HG02759 (cell line): ENCODE results near the gene BEST2.

Source experiments
- ATAC-seq: cut with Tn5 transposase; IDR thresholded peaks from one replicate; pipeline ENCODE4 v1.9.1; 2021; ENCODE audit warnings: mild to moderate bottlenecking, moderate library complexity; ENCODE audit not compliant: unreplicated experiment

Gene BEST2

DNA sequence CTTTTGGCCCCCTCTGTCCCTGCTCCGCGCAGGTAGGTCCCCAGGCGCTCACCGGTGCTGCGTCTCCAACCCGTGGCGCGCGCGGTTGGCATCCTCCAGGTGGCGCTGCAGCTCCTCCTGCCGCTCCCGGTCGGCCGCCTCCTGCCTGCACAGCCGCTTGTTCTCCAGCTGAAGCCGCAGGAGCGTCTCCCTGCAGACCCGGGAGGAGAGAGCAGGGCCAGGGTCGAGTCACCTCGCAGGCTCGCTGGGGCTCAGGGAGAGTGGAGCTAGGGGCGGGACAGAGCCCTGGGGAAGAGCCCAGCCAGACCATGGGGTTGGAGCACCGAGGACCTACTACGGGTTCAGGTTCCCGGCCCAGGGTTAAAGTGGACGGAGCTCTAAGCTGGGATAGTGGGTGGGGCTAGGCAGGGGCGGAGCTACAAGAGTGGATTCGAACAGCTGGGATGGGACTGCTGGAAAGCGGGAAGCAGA is 14.5 kb downstream of the BEST2 start:
- no peak for ATAC-seq

GRCh38 chr19:12767150-12767549 is 15.6 kb downstream of the BEST2 start:
- no peak for ATAC-seq

- ATAC-seq = no peak
These were observed 16.1 kb downstream of the BEST2 start for GRCh38 chr19:12767666-12768065.

DNA sequence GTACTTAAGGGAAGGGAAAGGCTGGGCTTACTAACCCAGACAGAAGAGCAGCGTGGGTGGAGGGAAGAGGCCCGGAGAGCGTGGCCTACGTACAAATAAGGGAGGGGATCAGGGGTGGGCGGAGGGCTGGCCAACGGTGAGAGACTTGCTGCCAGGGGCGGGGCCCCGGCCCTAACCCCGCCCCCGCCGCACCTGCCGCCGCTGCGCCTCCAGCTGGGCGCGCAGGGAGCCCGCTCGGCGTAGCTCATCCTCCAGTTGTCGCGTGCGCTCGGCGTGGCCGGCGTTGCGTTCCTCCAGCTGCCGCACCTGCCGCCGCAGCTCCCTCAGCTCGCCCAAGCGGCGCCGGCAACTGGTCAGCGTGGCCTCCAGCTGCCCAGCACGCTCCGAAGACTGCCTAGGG is 18.1 kb downstream of the BEST2 start:
- no peak for ATAC-seq

DNA sequence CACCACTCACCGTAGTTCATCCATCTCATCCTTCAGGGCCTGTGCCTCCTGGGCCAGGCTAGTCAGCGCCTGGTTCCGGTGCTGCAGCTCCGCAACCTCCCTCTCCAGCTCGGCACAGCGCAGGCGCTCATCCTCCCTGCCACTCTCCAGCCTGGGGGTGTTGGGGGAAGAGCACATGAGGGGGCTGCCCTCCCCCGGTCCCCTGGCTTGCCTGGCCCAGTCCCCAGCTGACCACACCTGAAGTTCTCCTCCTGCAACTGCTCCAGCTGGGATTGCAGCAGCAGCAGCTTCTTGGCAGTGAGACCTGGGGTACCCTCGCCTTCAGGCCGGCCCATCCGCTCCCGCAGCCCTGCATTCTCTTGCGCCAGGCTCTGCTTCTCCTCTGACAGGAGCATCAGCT is 19.3 kb downstream of the BEST2 start:
- ATAC-seq = no peak

GRCh38 chr19:12772323-12772722 is 20.7 kb downstream of the BEST2 start:
- no peak for ATAC-seq

- no peak for ATAC-seq
These were observed 22.0 kb downstream of the BEST2 start for GRCh38 chr19:12773571-12773970.

DNA sequence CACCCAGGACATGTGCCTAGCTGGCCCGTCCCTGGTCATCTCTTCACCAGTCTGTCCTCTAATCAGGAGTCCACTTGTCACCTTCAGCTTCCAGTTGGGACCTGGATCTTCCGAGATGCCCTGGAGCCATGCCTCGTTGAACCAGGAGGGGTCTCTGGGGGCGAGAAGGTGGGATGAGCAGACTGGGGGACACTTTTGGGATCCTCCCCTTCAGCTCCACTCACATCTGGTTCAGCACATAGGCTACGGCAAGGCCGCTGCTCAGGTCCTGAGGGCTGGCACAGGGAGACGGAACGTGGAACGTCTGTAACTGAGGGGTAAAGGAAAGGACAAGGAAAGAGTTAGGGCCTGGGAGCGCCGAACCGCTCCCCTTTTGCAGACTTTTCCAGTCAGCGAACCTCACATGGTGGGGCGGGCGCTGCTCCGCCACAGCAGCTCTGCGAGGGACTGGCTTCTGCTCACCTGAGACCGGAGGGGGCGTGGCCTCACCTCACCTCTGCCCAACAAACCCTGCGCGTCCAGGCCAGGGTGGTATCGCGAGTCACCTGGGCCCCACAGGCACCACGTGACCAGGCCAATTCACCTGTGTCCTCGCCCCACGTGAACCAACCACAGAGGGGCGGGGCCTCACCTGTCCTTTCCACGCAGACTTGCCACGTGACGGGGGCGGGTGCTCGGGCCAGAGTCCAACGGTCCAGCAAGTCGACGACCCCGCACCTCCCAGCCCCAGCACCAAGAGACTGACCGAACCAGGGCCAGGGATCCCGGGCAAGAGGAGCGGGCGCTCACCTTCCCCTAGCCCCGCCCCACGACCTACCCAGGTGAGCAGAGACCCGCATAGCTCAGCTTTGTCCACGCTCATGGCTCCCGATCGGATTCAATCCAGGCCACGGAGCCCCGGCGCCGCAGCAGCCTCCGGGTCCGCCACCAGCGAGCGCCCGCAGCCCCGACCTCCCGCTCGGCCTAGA is 23.3 kb downstream of the BEST2 start, which contains the start of gene HOOK2:
TSS of gene HOOK2 (minus strand) at position 965 of the 968 bp plus-strand sequence. CDS start at position 862, 103 bp downstream.
- peak; percentile 7 for ATAC-seq

DNA sequence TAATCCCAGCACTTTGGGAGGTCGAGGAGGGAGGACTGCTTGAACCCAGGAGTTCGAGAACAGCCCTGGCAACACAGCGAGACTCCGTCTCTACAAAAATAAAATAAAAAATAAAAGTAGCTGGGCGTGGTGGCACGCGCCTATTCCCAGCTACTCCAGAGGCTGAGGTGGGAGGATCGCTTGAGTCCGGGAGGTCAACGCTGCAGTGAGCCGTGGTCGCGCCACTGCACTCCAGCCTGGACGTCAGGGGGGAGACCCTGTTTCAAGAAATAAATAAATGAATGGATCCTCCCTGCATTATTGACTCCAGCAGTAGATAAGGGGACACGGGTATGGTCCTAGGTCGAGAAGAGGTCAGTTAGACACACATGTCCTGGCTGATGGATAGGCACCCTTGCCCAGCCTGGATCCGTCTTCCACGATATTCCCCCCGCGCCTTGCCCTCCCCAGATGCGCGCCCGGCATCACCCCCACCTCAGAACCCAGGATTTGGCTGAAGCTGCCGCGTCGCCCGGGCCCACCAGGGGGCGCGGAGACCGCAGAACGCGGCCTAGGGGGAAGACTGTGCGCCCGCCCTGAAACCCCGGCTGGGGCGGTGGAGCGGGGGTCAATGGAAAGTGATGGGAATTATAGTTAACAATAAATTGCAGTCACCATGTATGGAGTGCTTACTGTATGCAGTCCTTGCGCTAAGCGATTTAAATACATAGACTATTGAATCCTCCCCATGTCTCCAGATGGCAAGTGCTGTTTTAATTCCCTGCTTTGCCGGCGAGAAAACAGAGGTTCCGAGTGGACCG is 25.8 kb downstream of the BEST2 start:
- ATAC-seq = no peak

DNA sequence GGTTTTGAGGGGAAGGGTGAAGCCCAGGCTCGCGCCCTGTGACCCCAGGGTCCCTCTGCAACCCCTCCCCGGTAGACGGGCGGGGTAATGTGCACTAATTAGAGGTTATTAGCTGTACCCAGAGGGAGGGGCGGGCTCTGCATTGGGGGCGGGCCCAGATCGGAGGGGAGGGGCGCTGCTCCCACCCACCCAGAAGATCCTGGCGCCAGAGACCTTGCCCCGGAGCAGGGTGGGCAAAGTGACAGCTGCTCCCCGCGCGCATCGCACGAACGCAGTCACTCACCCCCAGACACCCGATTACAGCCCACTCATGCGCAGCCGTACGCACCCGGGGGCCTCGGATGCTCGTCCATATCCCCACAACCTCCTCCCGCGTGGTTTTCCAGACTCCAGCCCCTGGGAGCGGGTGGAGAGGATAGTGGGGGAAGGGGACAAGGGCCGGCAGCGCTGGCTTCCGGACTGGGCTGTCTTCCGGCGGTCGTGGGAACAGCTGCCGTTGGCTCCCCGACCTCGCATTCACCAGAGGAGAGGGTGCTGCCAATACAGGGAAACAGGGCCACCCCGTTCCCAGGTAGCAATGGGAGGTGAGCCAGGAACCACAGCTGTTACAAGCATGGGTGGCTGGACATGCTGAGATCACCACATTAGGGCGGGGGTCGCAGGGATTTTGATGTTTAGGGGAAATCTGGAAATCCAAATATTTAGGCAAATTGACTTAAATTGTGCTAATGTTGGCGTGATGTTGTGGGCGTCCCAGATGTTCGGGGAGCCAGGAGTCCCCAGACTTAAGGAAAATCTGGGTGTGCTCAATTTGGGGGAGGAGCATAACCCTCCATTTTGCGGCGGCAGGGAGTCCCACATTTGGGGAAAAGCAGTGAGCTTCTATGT is 26.7 kb downstream of the BEST2 start:
- ATAC-seq = no peak

- no peak for ATAC-seq
These were observed 27.2 kb downstream of the BEST2 start for GRCh38 chr19:12778905-12779161.

DNA sequence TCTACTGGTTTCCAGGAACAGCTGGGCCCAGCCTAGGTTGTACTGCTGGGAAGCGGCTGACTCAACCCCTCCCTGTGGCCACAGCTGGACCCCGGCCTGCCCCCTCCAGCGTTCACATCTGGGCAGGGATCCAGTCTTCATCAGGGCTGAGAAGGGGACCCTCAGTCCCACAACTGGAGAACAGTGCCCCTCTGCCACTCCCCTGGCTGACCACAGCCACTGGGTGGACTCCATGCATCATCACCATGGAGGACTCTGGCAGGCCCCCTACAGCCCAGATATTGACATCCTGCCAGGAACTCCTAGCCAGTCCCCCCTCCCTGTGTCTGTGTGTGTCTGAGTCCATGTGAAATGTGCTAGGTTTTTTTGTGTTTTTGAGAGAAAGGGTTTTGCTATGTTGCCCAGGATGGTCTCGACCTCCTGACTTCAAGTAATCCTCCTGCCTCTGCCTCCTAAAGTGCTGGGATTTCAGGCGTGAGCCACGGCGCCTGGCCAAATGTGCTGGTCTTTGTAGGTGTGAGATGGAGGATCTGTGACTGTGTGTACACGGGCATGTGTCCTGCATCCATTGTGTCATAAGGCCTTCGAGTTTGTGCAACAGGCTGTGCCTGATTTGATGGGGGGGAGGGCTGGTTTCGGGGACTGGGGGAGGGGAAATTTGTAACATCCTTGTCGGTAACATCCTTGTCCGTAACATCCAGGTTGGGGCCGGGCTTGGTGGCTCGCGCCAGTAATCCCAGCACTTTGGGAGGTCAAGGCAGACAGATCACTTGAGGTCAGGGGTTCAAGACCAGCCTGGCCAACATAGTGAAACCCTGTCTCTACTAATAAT is 27.8 kb downstream of the BEST2 start:
- no peak for ATAC-seq

- ATAC-seq = peak; percentile 1
These were observed 30.5 kb downstream of the BEST2 start for GRCh38 chr19:12782174-12782423.

DNA sequence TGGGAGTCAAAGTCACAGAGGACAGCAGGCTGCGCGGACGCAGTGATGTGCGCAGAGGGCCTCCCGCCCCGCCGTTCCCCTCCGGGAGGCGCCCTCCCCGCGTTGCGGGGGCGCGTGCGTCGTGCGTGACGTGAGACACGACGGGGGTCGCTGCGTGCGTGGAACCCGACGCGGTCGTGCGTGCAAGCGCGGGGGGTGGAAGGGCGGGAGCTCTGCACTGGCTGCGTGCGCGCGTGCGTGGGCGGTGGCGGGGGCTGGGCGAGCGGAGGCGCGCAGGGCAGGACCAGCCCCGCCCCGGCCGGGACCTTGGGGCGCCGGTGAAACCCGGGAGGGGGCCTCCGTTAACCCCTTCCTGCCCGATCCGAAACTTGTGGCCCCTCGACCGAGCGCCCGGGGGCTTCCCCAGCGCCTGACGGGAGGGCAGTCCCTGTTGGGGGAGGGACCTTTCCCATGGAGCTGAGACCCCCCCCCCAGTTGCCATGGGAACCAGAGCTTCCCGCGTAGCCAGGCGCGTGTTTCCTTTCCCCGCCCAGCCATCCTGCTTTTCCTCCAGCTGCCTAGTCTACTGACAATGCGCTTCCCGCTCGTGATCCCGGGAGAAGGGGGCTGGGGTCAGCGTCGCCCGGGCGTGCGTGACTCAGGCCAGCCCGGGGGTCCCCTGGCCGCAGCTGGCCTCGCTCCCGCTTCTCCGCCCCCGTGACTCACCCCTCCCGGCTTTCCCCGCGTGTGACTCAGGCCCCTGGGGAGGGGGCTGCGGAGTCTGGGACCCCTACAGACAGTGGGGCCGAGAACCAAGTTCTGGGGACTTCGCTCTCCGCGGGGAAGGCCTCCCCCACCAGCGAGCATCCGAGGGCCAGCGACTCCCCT is 31.1 kb downstream of the BEST2 start:
- peak; percentile 44 for ATAC-seq

DNA sequence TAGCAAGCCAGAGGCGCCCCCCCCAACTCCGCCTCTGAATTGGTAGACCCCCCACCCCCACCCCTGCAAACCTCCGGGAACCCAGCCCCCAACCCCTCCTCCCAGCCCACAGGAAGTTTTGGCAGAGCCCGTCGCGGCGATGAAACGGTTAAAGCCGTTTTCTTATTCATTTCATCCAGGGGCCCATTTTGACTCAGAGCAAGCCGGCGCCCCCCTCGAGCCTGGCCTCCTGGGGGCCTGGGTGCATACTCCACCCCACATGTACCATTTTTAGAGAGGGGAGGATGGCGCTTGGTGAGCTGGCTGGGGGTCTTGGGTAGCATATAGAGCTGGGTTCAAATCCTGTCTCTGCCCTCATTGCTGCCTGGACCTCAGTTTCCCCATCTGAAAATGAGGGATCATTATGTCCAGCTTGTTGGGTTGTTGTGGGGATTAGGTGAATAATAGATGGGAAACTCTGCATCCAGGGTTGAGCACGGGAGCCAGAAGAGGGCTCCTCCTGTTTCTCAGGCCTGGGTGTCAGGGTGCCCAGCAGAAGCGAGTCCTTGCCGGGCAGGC is 31.8 kb downstream of the BEST2 start:
- ATAC-seq = no peak

DNA sequence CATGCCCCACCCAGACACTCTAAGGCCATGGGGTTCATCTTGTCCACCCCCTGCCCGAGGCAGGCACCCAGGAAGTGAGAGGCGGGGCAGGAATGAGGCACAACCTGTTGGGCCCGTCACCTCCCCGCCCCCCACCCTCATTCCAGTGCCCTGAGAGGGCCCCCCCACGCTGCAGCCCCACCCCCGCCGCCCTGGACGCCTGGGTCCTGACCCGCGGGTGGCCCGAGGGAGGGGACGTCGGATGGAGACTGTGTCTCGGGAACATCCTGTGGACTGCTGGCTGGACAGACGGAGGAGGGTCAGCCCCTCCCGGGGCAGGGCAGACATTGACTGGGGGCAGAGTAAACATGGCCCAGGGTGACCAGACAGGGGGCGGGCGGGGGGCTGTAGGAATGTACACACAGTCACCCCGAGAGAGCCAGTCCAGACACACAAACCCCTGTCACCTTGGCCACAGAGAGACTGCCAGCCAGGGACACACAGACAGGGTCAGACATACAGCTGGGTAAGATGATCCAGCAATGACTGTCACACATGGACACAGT is 32.3 kb downstream of the BEST2 start:
- ATAC-seq = no peak

DNA sequence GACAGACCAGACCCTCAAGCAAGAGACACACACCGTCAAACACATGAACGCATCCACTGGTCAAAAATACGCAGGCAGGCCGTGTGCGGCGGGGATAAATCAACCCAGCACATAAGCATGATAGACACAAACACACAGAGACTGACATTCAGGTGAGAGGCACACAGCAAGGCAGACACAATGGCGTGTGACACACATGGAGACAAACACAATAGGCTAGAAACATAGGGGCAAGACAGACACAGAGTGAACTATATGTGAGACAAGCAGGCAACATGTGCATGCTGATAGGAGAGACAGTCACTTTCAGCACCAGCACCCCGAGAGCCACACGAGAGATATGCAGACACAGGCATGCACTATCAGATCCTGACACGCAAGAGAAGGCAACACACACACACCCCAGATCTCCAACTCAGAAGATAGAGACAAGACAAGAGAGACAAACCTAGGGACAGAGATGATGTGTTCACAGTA is 32.8 kb downstream of the BEST2 start:
- ATAC-seq = no peak

- ATAC-seq = no peak
These were observed 33.4 kb downstream of the BEST2 start for GRCh38 chr19:12784871-12785430.
